Spleen (tissue), 11 donors: ENCODE data around the gene PTGS1. TPM values are rescaled to one million over a fixed set of nuclear protein-coding genes. Genes with fewer than 3 reads are reported as not detected.

ENCODE experiments used
- DNase-seq: peaks from one replicate; pipeline ENCODE4 v3.0.0-alpha.2; 2020
- H3K27ac ChIP-seq, 8 donors: fragments of 200-600 bp; sonication (generic) in 7 of 8; 1 replicate in 4 of 8; 2 replicates in 4 of 8; pipeline versions ENCODE4 v1.5.0 to v1.8.0; 2016 to 2021; ENCODE audit warnings: inconsistent platforms in 4 of 8, mild to moderate bottlenecking in 4 of 8, moderate library complexity in 1 of 8
- H3K27me3 ChIP-seq, 7 donors: fragments of 200-600 bp; sonication (generic) in 6 of 7; replicated peaks in 1 of 7; 1 replicate in 4 of 7; 2 replicates in 3 of 7; pipeline versions ENCODE4 v1.5.0 to v1.8.0; 2016 to 2021; ENCODE audit warnings: inconsistent platforms in 3 of 7, mild to moderate bottlenecking in 1 of 7
- H3K36me3 ChIP-seq, 6 donors: fragments of 200-600 bp; sonication (generic) in 5 of 6; 1 replicate in 4 of 6; 2 replicates in 2 of 6; pipeline versions ENCODE4 v1.5.0 to v1.8.0; 2016 to 2021; ENCODE audit warnings: inconsistent platforms in 2 of 6
- H3K4me1 ChIP-seq, 6 donors: fragments of 200-600 bp; sonication (generic) in 5 of 6; 1 replicate in 3 of 6; 2 replicates in 3 of 6; pipeline versions ENCODE4 v1.5.0 to v1.8.0; 2016 to 2021; ENCODE audit warnings: inconsistent platforms in 3 of 6
- H3K4me3 ChIP-seq, 8 donors: fragments of 200-600 bp; sonication (generic) in 7 of 8; 1 replicate in 4 of 8; 2 replicates in 4 of 8; pipeline versions ENCODE4 v1.5.0 to v1.8.0; 2016 to 2021; ENCODE audit warnings: inconsistent platforms in 4 of 8, mild to moderate bottlenecking in 4 of 8, moderate library complexity in 2 of 8
- H3K9me3 ChIP-seq, 8 donors: fragments of 200-600 bp; sonication (generic) in 7 of 8; 1 replicate in 4 of 8; 2 replicates in 4 of 8; pipeline versions ENCODE4 v1.5.0 to v1.8.0; 2016 to 2021; ENCODE audit warnings: inconsistent platforms in 4 of 8
- POLR2A ChIP-seq, 3 donors: fragments of 450-650 bp; IDR thresholded peaks; one replicate each; pipeline ENCODE4 v1.5.1; 2017; ENCODE audit warnings: antibody characterized with exemption in 3 of 3, mild to moderate bottlenecking in 1 of 3
- POLR2AphosphoS5 ChIP-seq, 3 donors: sonication (generic); formaldehyde crosslinking; IDR thresholded peaks; one replicate each; pipeline ENCODE4 v1.5.1; 2017; ENCODE audit warnings: antibody characterized with exemption in 3 of 3
- WGBS, 5 donors: extraction: QIAGEN DNeasy Blood & Tissue Kit in 3 of 5; methylation state at CpG; one replicate each; pipeline versions ENCODE4 v1.1.5 to v1.1.7; 2013 to 2018; 5-methylcytosine and 5-hydroxymethylcytosine counted together
- intact Hi-C: fragments of 100-400 bp; cut with DNase I; formaldehyde crosslinking; loops from one replicate; pipeline ENCODE4 v1.15.0; 2023; ENCODE audit warnings: low total_unique reads
- polyA plus RNA-seq, 3 donors: library from polyadenylated mRNA; stranded (reverse); fragments of 200-250 nt; gene quantifications; one replicate each; pipeline ENCODE4 v1.2.1, GENCODE V29; 2013
- total RNA-seq, 7 donors: library from RNA; depleted of rRNA in 3 of 7; stranded (reverse); fragments of >200 nt in 3 of 7; fragmentation: NEBNext Ultra II Directional in 4 of 7; extraction: Animal tissue kit (Norgen Biotek cat#: 25700) in 4 of 7; gene quantifications; one replicate each; pipeline versions ENCODE4 v1.1.0 to v1.2.1, GENCODE V29; 2016 to 2021
- TF ChIP-seq, protein P1 (sequence below), 11 experiments: fragments of 200-600 bp in 7 of 11; fragments of 450-650 bp in 4 of 11; sonication (generic) in 4 of 11; IDR thresholded peaks in 8 of 11; conservative IDR thresholded peaks in 3 of 11; 1 replicate in 7 of 11; 2 replicates in 4 of 11; pipeline versions ENCODE4 v1.4.0 to v1.8.0; 2016 to 2021; ENCODE audit warnings: antibody characterized with exemption in 11 of 11, inconsistent platforms in 4 of 11, mild to moderate bottlenecking in 1 of 11
- donor health status: healthy with polysubstance abuse.
- donor health status: DM: no; HTN: no; CAD: no; lungs with moderate emphysema.
- donor health status: DM: no; HTN: no; CAD: no.
- donor health status: Bipolar disorder and iron deficiency.
- donor health status: healthy.
- donor health status: DM: no; HTN: no; CAD: no.
- donor health status: DM: yes; HTN: yes; CAD: no.

The PTGS1 gene
- total and polyA plus RNA-seq, 10 donors = 2.8 to 18.6 (median 13.9) TPM

DNA sequence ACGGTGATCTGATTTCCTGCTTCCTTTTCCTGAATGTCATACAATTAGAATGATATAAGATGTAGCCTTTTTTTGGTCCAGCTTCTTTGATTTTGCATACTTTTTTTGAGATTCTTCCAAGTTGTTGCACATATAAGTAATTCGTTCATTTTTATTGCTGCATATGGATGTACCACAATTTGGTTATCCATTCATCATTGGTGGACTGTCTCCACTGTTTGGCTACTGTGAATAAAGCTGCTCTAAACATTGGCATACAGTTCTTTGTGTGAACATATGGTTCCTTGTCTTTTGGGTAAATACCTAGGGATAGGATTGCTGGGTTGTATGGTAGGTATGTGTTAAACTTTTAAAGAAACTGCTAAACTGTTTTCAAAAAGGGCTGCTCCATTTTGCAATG is 54.3 kb downstream of the PTGS1 start:
- Histone ChIP-seq H3K4me1 (no peaks in the 10 kb centered on the region), H3K36me3 (no peaks in the 10 kb centered on the region), H3K9me3 (peaks cover 3 to 31% (median 21%) of the 10 kb centered on the region in 8 donors), H3K27me3 (no peaks in the 10 kb centered on the region), H3K27ac (no peak overlapping the region), H3K4me3 (no peak overlapping the region)
- intact Hi-C loops = no loop called here
- TF ChIP-seq, protein P1, sequence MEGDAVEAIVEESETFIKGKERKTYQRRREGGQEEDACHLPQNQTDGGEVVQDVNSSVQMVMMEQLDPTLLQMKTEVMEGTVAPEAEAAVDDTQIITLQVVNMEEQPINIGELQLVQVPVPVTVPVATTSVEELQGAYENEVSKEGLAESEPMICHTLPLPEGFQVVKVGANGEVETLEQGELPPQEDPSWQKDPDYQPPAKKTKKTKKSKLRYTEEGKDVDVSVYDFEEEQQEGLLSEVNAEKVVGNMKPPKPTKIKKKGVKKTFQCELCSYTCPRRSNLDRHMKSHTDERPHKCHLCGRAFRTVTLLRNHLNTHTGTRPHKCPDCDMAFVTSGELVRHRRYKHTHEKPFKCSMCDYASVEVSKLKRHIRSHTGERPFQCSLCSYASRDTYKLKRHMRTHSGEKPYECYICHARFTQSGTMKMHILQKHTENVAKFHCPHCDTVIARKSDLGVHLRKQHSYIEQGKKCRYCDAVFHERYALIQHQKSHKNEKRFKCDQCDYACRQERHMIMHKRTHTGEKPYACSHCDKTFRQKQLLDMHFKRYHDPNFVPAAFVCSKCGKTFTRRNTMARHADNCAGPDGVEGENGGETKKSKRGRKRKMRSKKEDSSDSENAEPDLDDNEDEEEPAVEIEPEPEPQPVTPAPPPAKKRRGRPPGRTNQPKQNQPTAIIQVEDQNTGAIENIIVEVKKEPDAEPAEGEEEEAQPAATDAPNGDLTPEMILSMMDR (IDR thresholded peaks at IDR 0.05 in 8 of 11, conservative IDR thresholded peaks at IDR 0.05 in 3 of 11) = no peak
- TF ChIP-seq POLR2A (IDR thresholded peaks at IDR 0.05) = no peak
- no peak for TF ChIP-seq POLR2AphosphoS5 (IDR thresholded peaks at IDR 0.05)
- 41 to 52% (median 44%) methylated on average over 2 of the region's 2 CpGs for WGBS, 5 donors
- DNase-seq = no peak

- DNase-seq = no peak
- Histone ChIP-seq H3K36me3 (no peaks in the 10 kb centered on the region), H3K4me1 (no peaks in the 10 kb centered on the region), H3K27me3 (no peaks in the 10 kb centered on the region), H3K4me3 (no peak overlapping the region), H3K27ac (no peak overlapping the region), H3K9me3 (peaks cover 3 to 23% (median 11%) of the 10 kb centered on the region in 8 donors)
- TF ChIP-seq, protein P1 (IDR thresholded peaks at IDR 0.05 in 8 of 11, conservative IDR thresholded peaks at IDR 0.05 in 3 of 11) = no peak
- TF ChIP-seq POLR2AphosphoS5 (IDR thresholded peaks at IDR 0.05) (no peak), POLR2A (IDR thresholded peaks at IDR 0.05) (no peak)
- WGBS, 5 donors = 75 to 89% (median 83%) methylated on average over 3 of the region's 3 CpGs
- intact Hi-C loops = no loop called here
Measured at GRCh38 chr9:122426723-122427122, 55.9 kb downstream of the PTGS1 start.

GRCh38 chr9:122442568-122442967 is 71.7 kb downstream of the PTGS1 start:
- WGBS, 5 donors = 61 to 86% (median 78%) methylated on average over 1 of the region's 1 CpG
- intact Hi-C loops = no loop called here
- no peak for DNase-seq

GRCh38 chr9:122444041-122444733 is 73.4 kb downstream of the PTGS1 start:
- WGBS, 5 donors = 68 to 84% (median 78%) methylated on average over 5 of the region's 5 CpGs
- Histone ChIP-seq H3K27ac (no peak overlapping the region), H3K27me3 (peaks cover 0 to 11% (median 0%) of the 10 kb centered on the region in 7 donors), H3K4me3 (no peak overlapping the region), H3K9me3 (peaks cover 0 to 13% (median 7%) of the 10 kb centered on the region in 8 donors), H3K4me1 (no peaks in the 10 kb centered on the region), H3K36me3 (no peaks in the 10 kb centered on the region)
- TF ChIP-seq POLR2AphosphoS5 (IDR thresholded peaks at IDR 0.05) (no peak), POLR2A (IDR thresholded peaks at IDR 0.05) (no peak)
- TF ChIP-seq, protein P1 (IDR thresholded peaks at IDR 0.05 in 8 of 11, conservative IDR thresholded peaks at IDR 0.05 in 3 of 11) = no peak
- DNase-seq = no peak
- intact Hi-C loops = no loop called here

More at GRCh38 chr9:122442568-122442967, 71.7 kb downstream of the PTGS1 start:
- no peaks in the 10 kb centered on the region for H3K4me1 ChIP-seq
- no peak overlapping the region for H3K27ac ChIP-seq
- peaks cover 0 to 11% (median 7%) of the 10 kb centered on the region in 8 donors for H3K9me3 ChIP-seq
- H3K36me3 ChIP-seq = no peaks in the 10 kb centered on the region
- TF ChIP-seq, protein P1 (IDR thresholded peaks at IDR 0.05 in 8 of 11, conservative IDR thresholded peaks at IDR 0.05 in 3 of 11) = no peak
- TF ChIP-seq POLR2A (IDR thresholded peaks at IDR 0.05) (no peak), POLR2AphosphoS5 (IDR thresholded peaks at IDR 0.05) (no peak)
- no peak overlapping the region for H3K4me3 ChIP-seq
- H3K27me3 ChIP-seq = peaks cover 0 to 11% (median 0%) of the 10 kb centered on the region in 7 donors
